ENCODE results near the gene WDR20. TPM values are rescaled to one million over a fixed set of nuclear protein-coding genes. Genes with fewer than 3 reads are reported as not detected.
"Not testable (repeated sequence)": the region's sequence is repeated elsewhere in the genome, so short reads cannot be mapped to it uniquely, and the experiment has no call there.

Gene WDR20
- total RNA-seq, 2 donors from 2014 or later: 34.1 to 35.5 TPM

DNA sequence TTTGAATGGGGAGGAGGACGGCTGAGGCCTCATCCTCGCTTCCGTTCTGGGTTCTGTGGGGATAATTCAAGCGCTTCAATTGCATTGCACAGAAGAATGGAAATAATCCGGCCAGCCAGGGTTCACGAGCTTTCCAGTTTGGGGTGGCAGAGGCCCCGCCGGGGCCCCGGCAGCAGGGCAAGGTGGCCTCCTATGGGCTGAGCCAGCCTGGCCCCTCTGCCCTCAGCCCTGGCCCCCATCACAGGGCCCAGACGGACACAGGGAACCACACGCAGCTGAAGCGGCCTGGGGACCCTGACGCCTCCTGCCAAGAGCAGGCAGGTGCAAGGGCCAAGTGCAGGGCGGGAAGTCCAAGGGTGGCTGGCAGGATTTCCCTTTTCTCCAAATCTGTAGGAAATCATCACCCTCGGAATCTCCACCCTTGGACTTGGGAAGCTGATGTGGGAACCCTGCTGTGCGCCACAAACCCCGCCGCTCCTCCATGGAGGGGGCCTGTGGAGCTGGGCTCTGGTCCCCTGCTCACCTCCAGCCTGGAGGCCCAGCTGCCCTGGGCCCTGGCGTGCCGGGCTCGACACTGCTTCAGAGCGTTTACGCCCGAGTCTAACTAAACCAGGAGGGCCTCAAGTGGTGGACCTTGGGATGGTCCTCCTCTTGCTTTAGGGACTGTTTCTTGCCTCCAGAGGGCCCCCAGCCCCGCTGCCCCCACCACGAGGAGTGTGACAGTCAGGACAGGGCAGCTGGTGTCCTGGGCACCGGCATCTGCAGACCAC lies 86.8 kb downstream of the WDR20 start:
- DNase-seq (no peak), ATAC-seq (no peak)
- intact Hi-C loops (cut with DNase I, micrococcal nuclease): no loop called here

DNA sequence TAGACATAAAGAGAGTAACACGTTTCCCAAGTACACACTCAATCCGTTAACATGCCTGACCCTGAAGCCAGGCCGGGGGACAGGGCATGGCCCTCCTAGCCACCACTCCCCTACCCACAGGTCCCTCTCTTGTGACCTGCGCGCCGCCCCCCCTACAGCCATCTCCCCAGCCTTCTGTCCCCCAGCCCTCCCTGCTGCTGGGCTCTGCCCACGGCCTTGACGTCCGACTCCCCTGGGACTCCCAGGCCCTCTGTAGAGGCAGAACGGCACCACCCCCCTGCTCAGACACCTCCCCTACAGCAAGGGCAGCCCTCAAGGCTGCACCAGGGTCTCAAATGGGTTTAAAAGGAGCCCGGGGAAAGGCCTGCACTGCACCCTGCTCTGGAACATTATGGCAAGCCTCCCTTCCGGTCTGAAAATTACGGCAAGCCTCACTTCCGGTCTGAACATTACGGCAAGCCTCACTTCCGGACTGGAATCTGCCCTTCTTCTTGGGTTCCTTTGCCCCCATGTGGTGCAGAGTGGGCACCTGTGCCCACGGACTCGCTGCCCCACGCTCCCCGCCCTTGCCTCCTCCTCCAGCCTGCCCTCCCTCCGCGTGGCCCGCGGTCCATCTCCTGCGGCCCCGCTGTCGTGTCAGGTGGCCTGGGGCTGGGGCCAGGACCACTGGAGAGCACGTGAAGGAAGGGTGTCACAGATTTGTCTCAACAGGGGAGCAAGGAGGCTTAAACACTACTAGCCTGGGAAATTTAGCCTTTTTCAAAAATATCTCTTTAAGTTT lies 87.7 kb downstream of the WDR20 start:
- ATAC-seq: peak; percentile 12

GRCh38 chr14:102229071-102229738 lies 89.5 kb downstream of the WDR20 start:
- intact Hi-C loops (cut with DNase I, micrococcal nuclease): no loop called here
- DNase-seq (no peak), ATAC-seq (no peak)

More for the DNA sequence above, 87.7 kb downstream of the WDR20 start:
- no peak for DNase-seq
- intact Hi-C loops (cut with DNase I, micrococcal nuclease): no loop called here

- intact Hi-C loops (cut with DNase I, micrococcal nuclease): no loop called here
- ATAC-seq (no peak), DNase-seq (no peak)
Measured at GRCh38 chr14:102229739-102230092, 90.0 kb downstream of the WDR20 start.

DNA sequence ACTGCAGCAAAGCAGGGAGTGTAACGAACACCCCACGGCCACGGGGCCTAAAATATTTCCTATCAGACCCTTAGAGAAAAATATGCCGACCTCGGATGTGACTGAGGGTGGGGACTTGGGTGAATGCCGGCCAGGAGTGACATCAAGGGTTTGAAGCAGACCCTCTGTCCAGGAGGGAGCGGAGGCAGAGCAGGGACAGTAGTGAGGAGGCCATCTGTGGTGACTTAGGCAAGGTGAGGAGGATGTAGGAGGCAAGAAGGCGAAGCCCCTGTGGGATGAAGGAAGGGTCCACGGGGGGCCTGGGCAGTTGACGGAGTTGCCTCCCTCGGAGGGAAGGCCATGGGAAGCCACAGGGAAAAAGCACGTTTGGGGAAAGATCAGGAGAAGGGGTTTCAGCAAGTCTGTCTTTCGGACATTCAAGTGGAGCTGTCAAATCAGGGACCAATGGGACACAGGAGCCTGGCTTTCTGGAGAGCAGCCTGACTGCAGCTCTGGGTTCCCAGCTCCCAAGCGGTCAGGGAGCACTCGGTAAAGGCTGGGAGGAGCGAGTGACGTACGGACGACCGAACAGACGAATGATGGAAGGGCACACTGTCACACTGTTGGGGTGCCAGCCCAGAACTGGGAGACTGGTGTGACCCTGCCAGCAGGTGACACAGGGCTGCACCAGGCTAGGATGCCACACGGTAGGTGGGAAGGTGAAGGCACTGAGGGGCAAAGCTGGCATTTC lies 90.9 kb downstream of the WDR20 start:
- no peak for ATAC-seq
- intact Hi-C loops (cut with DNase I, micrococcal nuclease): no loop called here
- DNase-seq: no peak

- intact Hi-C loops (cut with DNase I, micrococcal nuclease): no loop called here
- DNase-seq: no peak
- no peak for ATAC-seq
Measured at GRCh38 chr14:102231476-102232347, 92.0 kb downstream of the WDR20 start.

GRCh38 chr14:102232348-102232625 lies 92.6 kb downstream of the WDR20 start:
- no peak for DNase-seq
- no peak for ATAC-seq
- intact Hi-C loops (cut with DNase I, micrococcal nuclease): no loop called here

GRCh38 chr14:102233081-102233480 lies 93.4 kb downstream of the WDR20 start:
- DNase-seq (no peak), ATAC-seq (no peak)
- intact Hi-C loops (cut with DNase I, micrococcal nuclease): no loop called here

DNA sequence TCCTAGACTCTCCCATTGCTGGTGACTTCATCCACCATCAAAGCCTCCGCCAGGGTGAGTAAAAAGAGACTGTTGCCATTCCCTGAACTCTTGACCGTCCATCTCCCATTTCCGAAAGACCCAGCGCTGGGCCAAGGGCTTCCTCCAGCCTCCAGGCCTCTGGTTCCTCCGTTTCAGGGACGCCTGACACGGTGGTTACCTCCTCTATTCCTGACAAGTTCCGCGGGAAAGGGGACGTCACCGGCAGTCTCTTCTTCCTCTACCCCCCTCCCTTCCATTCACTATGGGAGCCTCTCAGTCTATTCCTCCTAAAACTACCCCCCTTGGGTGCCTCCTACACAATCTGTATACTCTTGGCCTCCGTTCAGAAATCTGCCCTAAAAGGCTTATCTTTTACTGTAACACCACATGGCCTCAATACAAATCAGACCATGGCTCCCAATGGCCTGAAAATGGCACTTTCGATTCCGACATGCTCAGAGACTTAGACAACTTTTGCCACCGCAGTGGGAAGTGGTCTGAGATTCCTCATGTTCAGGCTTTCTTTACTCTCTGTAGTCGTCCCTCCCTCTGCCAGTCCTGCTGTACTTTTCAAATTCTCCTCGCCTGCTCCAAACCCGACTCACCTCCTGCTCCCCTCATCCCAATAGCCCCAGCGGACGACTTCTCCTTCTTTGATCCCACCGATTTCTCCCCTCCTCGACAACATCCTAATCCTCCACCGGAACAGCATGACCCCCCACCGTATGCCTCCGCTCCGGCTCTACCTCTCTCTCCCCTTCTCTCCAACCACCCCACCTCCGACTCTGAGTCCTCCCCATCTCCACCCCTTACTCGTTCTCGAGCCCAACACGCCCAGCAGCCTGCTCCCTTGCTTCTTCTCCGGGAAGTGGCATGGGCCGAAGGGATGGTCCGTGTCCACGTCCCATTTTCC lies 94.9 kb downstream of the WDR20 start:
- peak; percentile 4 for ATAC-seq
- intact Hi-C loops (cut with DNase I, micrococcal nuclease): loop anchor here in 1 of 2 donors (5.0 kb wide), 1 partner anchor 78 kb away; no protein-coding TSS in a partner anchor
- no peak for DNase-seq

- DNase-seq (peak; percentile 69 to 91), ATAC-seq (peak; percentile 99)
- intact Hi-C loops (cut with DNase I, micrococcal nuclease): loop anchor here in 1 of 2 donors (5.0 kb wide), 1 partner anchor 77 kb away; no protein-coding TSS in a partner anchor
Measured at GRCh38 chr14:102235275-102235897, 95.7 kb downstream of the WDR20 start.

DNA sequence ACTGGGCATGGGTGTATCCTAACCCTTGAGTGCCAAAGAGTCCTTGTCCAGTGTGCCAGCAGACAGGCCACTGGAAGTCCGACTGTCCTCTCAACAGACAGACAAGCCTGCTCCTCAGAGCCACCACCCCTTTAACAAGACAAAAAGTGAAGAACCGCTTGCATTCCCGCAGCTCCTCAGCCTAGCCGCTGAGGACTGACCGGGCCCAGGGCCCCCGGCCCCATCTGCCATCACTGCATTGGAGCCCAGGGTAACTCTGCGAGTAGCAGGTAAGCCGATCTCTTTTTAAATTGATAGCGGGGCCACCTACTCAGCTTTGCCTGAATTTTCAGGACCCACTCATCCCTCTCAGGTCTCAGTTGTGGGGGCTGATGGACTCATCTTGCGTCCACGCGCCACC lies 96.3 kb downstream of the WDR20 start:
- ATAC-seq: no peak
- intact Hi-C loops (cut with DNase I, micrococcal nuclease): loop anchor here in 1 of 2 donors (5.0 kb wide), 1 partner anchor 76 kb away; no protein-coding TSS in a partner anchor
- no peak for DNase-seq

GRCh38 chr14:102238131-102238530 lies 98.4 kb downstream of the WDR20 start:
- intact Hi-C loops (cut with DNase I, micrococcal nuclease): loop anchor here in 1 of 2 donors (5.0 kb wide), 1 partner anchor 74 kb away; no protein-coding TSS in a partner anchor
- no peak for DNase-seq
- ATAC-seq: no peak

DNA sequence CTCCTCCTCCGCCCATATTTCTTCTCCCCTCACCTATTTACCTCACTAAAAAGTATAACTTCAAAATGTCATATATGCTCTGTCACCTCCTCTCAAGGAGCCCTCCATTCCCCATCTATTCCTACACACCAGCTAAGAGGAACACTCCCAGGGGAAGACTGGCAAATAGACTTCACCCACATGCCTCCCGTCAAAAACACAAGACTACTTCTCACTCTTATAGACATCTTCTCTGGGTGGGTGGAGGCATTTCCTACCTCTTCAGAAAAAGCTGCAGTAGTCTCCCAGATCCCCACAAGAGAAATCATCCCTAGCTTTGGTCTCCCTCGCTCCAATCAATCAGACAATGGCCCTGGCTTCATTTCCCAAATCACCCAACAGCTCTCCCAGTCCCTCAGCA lies 99.1 kb downstream of the WDR20 start:
- no peak for ATAC-seq
- DNase-seq: no peak
- intact Hi-C loops (cut with DNase I, micrococcal nuclease): loop anchor here in 1 of 2 donors (5.0 kb wide), 1 partner anchor 74 kb away; no protein-coding TSS in a partner anchor

GRCh38 chr14:102239231-102239630 lies 99.5 kb downstream of the WDR20 start:
- no peak for ATAC-seq
- intact Hi-C loops (cut with DNase I, micrococcal nuclease): loop anchor here in 1 of 2 donors (5.0 kb wide), 1 partner anchor 73 kb away; no protein-coding TSS in a partner anchor
- DNase-seq: no peak

GRCh38 chr14:102240481-102240880 lies 100.8 kb downstream of the WDR20 start:
- ATAC-seq; intact Hi-C loops (cut with DNase I, micrococcal nuclease); DNase-seq: not testable (repeated sequence)

DNA sequence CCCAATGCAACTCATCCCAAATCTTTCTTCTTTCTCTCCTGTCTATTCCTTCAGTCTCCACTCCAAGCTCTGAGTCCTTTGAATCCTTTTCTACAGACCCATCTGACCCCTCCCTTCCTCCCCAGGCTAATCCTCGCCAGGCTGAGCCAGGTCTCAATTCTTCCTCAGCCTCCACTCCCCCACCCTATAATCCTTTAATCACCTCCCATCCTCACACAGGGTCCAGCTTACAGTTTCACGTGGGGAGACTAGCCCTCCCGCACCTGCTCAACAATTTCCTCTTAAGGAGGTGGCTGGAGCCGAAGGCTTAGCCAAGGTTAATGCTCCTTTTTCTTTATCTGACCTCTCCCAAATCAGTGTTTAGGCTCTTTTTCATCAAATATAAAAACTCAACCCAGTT lies 101.5 kb downstream of the WDR20 start:
- DNase-seq (no peak), ATAC-seq (no peak)
- intact Hi-C loops (cut with DNase I, micrococcal nuclease): no loop called here
